GM12874 (cell line): Measurements from ENCODE around the gene TYK2.

Experiments
- TF ChIP-seq, protein P1 (sequence below): IDR thresholded peaks from 2 replicates; pipeline ENCODE4 v1.5.1; 2011; ENCODE audit warnings: low read depth, mild to moderate bottlenecking, control low read depth, low read length, moderate library complexity; ENCODE audit not compliant: insufficient read depth

TYK2 gene

GRCh38 chr19:10380313-10381102 is at the start of gene TYK2:
TSS of gene TYK2 (minus strand) at chr19:10380572. CDS start at chr19:10378406, 2,166 bp downstream.
- TF ChIP-seq, protein P1, sequence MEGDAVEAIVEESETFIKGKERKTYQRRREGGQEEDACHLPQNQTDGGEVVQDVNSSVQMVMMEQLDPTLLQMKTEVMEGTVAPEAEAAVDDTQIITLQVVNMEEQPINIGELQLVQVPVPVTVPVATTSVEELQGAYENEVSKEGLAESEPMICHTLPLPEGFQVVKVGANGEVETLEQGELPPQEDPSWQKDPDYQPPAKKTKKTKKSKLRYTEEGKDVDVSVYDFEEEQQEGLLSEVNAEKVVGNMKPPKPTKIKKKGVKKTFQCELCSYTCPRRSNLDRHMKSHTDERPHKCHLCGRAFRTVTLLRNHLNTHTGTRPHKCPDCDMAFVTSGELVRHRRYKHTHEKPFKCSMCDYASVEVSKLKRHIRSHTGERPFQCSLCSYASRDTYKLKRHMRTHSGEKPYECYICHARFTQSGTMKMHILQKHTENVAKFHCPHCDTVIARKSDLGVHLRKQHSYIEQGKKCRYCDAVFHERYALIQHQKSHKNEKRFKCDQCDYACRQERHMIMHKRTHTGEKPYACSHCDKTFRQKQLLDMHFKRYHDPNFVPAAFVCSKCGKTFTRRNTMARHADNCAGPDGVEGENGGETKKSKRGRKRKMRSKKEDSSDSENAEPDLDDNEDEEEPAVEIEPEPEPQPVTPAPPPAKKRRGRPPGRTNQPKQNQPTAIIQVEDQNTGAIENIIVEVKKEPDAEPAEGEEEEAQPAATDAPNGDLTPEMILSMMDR: no peak

GRCh38 chr19:10428996-10429381 is 48.6 kb upstream of the TYK2 start:
- TF ChIP-seq, protein P1: no peak

DNA sequence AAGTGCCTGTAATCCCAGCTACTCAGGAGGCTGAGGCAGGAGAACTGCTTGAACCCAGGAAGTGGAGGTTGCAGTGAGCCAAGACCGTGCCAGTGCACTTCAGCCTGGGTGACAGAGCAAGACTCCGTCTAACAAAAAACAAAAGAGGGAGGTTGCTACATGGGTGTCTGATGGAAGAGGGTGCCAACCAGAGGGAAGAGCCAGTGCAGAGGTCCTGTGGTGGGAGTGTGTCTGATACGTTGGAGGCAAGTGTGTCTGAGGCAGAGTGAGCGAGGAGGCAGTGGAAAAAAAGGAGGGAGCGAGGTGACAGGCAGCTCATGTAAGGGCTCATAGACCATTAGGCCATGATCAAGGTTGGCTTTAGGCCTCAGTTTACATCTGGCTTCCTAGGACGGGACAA is 46.8 kb upstream of the TYK2 start:
- TF ChIP-seq, protein P1: no peak

DNA sequence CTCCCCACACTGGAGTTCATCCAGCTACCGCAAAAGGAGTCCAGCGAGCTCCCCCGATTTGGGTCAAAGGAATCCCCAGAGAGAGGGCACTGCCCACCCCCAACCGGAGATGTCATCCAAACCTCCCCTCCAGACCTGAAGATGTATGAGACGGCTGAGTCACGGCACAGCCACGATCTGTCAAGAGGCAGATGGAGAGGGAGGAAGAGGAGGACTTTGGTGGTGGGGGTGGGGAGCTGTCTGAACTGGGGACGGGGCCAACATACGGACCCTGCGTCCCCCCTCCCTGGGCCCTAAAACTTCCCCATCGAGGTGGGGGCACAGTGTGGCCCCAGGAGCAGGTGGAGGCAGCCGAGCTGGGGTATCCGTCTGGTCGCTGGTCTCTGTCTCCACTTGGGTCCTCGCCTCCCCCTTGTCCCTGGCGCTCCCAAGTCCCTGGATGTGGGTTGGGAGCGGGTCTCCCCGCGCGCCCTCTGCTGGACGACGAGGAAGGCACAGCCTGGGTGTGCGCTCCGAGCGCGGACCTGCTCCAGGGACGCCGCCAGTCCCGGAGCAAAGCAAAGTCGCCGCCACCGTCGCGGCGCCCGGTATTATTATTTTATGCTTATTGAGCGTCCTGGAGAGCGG is 43.8 kb upstream of the TYK2 start:
- TF ChIP-seq, protein P1: peak; percentile 96

DNA sequence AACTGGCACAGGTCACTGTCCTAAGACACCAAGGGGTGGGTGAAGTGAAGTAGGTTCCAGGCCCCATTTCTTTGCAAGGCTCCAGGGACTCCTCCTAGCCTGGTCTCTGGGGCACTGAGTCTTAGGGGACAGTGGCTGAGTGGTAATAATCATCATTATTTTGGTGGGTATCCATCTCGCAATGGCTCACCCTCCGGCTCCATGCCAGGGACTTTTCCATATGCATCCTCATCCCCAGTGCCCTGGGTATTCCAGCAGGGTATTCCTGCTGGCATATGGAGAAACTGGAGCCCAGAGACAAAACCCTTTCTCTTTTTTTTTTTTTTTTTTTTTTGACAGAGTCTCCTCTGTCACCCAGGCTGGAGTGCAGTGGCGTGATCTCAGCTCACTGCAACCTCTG is 42.5 kb upstream of the TYK2 start:
- TF ChIP-seq, protein P1: no peak

GRCh38 chr19:10422046-10422461 is 41.7 kb upstream of the TYK2 start:
- TF ChIP-seq, protein P1: no peak

DNA sequence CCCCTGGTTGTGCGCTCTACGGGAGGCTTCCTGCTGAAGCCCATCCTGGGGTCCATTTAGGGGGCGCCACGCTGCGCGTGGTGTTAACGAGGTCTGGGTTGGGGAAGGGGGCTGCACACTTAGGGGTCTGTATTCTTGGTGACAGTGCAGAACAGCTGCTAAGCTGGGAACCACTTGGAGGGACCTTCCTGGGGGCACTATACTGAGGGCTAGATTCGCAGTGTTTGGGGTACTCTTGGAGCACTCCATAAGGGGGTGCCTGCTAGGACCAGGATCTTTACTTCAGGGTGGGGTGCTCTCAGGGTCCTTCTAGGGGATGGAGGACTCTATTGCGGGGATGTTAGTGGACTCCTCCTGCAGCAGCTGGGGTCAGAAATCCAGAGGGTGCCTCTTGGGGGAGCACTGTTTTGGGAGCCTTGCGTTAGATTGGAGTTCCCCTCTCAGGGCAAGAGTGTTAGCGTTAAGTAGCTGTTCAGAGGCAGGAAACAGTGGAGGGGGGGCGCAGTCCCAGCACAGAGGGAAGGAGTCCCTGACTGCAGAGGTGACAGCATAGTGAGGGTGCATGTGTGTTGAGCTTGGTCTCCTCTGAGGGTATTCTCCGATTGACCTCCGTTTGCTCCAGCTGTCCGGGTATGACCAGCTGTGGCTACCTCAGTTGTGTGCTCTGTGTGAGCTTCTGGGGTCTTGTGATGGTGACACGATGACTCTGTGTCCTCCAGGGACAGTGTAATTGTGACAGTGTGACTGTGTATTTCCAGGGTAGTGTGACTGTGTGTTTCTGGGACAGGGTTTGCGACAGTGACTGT is 41.1 kb upstream of the TYK2 start:
- TF ChIP-seq, protein P1: no peak
